Pancreas (tissue), 10 donors: ENCODE results near the gene PHKB. TPM values are rescaled to one million over a fixed set of nuclear protein-coding genes. Genes with fewer than 3 reads are reported as not detected.

Source experiments
- ATAC-seq, 4 donors: fragments of 200-7000 bp; cut with Tn5 transposase; one replicate each; pipeline versions ENCODE4 v1.8.0 to v1.9.1; 2020; ENCODE audit warnings: mild to moderate bottlenecking in 4 of 4, moderate library complexity in 4 of 4
- DNase-seq, 6 donors: peaks; one replicate each; pipeline ENCODE4 v3.0.0-alpha.2; 2020
- FAIRE-seq: peaks from 2 replicates; lab custom pipeline; 2012; peaks lifted over from hg19 to GRCh38; lab: Jason Lieb, UNC
- H3K27ac ChIP-seq, 4 donors: fragments of 200-600 bp; sonication (generic); 1 replicate in 3 of 4; 2 replicates in 1 of 4; pipeline versions ENCODE4 v1.5.0 to v1.8.0; 2020
- H3K27me3 ChIP-seq, 4 donors: fragments of 200-600 bp; one replicate each; pipeline ENCODE4 v1.8.0; 2021
- H3K36me3 ChIP-seq, 3 donors: fragments of 200-600 bp; sonication (generic) in 1 of 3; one replicate each; pipeline versions ENCODE4 v1.5.0 to v1.8.0; 2020 to 2021
- H3K4me1 ChIP-seq, 3 donors: fragments of 200-600 bp; one replicate each; pipeline ENCODE4 v1.8.0; 2021
- H3K4me3 ChIP-seq, 4 donors: fragments of 200-600 bp; sonication (generic) in 2 of 4; one replicate each; pipeline versions ENCODE4 v1.5.0 to v1.8.0; 2020 to 2021
- H3K9me3 ChIP-seq, 4 donors: fragments of 200-600 bp; one replicate each; pipeline ENCODE4 v1.8.0; 2021
- WGBS, 2 donors: extraction: QIAGEN DNeasy Blood & Tissue Kit; methylation state at CpG; one replicate each; pipeline ENCODE4 v1.1.7; 2013; 5-methylcytosine and 5-hydroxymethylcytosine counted together
- intact Hi-C, 3 donors: fragments of 100-400 bp; cut with DNase I; formaldehyde crosslinking; loops; one replicate each; pipeline versions ENCODE4 v1.11.1 to v1.14.2; 2022
- polyA plus RNA-seq, 2 donors: library from polyadenylated mRNA; stranded (reverse); fragments of 200-250 nt; gene quantifications; one replicate each; pipeline ENCODE4 v1.2.3, GENCODE V29; 2013
- total RNA-seq, 6 donors: library from RNA; stranded (reverse); fragmentation: NEBNext Ultra II Directional in 4 of 6; extraction: Animal tissue kit (Norgen Biotek cat#: 25700) in 4 of 6; gene quantifications; one replicate each; pipeline versions ENCODE4 v1.2.1 to v1.2.4, GENCODE V29; 2021 to 2023
- TF ChIP-seq, protein P1 (sequence below), 4 donors: fragments of 200-600 bp; sonication (generic) in 3 of 4; IDR thresholded peaks; one replicate each; pipeline versions ENCODE4 v1.5.0 to v1.8.0; 2021; ENCODE audit warnings: antibody characterized with exemption in 4 of 4
- donor health status: healthy with polysubstance abuse.
- donor health status: DM: no; HTN: no; CAD: no; lungs with moderate emphysema.
- donor health status: DM: no; HTN: no; CAD: no.
- donor health status: control.
- donor health status: control.
- donor health status: Bipolar disorder and iron deficiency.
- donor health status: DM: yes; HTN: yes; CAD: no.
- donor health status: DM: no; HTN: no; CAD: no.
- donor health status: DM: no; HTN: no; CAD: no.
- donor health status: DM: yes; HTN: yes; CAD: no.

PHKB gene
- total and polyA plus RNA-seq, 8 donors: 13.3 to 46.4 (median 27.2) TPM

DNA sequence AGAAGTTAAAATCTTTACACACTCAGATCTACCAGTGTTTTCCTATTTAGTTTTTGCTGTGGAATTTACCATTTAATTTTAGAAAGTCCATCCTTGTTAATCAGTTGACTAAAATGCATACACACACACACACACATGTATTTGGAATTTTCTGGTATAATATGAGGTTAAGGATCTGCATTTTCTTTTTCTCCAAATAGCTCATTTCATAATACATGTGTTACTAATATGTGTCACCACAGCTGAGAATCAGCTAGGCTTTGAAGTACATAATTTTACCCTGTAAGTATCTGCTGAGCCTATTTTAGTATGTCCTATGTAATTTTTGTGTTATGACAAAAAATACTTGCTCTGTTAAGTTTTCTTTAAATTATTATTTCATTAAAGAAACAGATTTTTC is 143.2 kb downstream of the PHKB start:
- Histone ChIP-seq H3K27ac (no peak overlapping the region), H3K4me3 (no peak overlapping the region), H3K4me1 (no peaks in the 10 kb centered on the region), H3K9me3 (no peaks in the 10 kb centered on the region), H3K27me3 (no peaks in the 10 kb centered on the region), H3K36me3 (peaks cover 0 to 9% (median 0%) of the 10 kb centered on the region in 3 donors)
- ATAC-seq (no peak), DNase-seq (no peak), FAIRE-seq (no peak)
- intact Hi-C loops: no loop called here
- TF ChIP-seq, protein P1, sequence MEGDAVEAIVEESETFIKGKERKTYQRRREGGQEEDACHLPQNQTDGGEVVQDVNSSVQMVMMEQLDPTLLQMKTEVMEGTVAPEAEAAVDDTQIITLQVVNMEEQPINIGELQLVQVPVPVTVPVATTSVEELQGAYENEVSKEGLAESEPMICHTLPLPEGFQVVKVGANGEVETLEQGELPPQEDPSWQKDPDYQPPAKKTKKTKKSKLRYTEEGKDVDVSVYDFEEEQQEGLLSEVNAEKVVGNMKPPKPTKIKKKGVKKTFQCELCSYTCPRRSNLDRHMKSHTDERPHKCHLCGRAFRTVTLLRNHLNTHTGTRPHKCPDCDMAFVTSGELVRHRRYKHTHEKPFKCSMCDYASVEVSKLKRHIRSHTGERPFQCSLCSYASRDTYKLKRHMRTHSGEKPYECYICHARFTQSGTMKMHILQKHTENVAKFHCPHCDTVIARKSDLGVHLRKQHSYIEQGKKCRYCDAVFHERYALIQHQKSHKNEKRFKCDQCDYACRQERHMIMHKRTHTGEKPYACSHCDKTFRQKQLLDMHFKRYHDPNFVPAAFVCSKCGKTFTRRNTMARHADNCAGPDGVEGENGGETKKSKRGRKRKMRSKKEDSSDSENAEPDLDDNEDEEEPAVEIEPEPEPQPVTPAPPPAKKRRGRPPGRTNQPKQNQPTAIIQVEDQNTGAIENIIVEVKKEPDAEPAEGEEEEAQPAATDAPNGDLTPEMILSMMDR (IDR thresholded peaks at IDR 0.05): no peak

DNA sequence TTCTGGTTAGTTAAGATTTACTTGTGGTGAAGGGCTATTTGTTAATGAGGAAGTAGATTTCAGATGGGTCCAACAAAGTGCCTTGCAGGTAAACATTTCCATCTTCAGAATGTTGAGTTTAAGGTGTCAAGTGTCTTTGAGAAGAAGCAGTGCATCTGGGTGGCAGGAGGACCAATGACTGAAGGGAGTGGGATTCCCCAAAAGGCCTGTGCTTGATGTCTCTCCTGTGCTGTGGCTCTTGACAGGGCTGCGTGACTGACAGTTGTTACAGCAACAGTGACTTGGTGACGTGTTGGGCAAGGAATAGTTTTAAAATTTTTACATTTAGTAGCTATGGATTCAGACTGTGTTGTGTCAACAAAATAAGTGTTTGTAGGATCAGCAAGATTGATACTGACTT is 149.9 kb downstream of the PHKB start:
- Histone ChIP-seq H3K4me3 (no peak overlapping the region), H3K27ac (no peak overlapping the region), H3K4me1 (no peaks in the 10 kb centered on the region), H3K9me3 (no peaks in the 10 kb centered on the region), H3K27me3 (no peaks in the 10 kb centered on the region), H3K36me3 (peaks cover 0 to 16% (median 0%) of the 10 kb centered on the region in 3 donors)
- ATAC-seq: no peak
- WGBS, 2 donors: 96 to 98% methylated on average over 2 of the region's 2 CpGs
- DNase-seq: no peak
- intact Hi-C loops: no loop called here
- TF ChIP-seq, protein P1 (IDR thresholded peaks at IDR 0.05): no peak
- no peak for FAIRE-seq

GRCh38 chr16:47611848-47612493 is 150.8 kb downstream of the PHKB start:
- FAIRE-seq (no peak), ATAC-seq (no peak), DNase-seq (no peak)
- H3K27me3 ChIP-seq: no peaks in the 10 kb centered on the region
- intact Hi-C loops: no loop called here
- 97 to 98% methylated on average over 4 of the region's 4 CpGs for WGBS, 2 donors
- H3K36me3 ChIP-seq: peaks cover 0 to 16% (median 0%) of the 10 kb centered on the region in 3 donors
- TF ChIP-seq, protein P1 (IDR thresholded peaks at IDR 0.05): no peak
- no peak overlapping the region for H3K27ac ChIP-seq
- H3K4me1 ChIP-seq: no peaks in the 10 kb centered on the region
- H3K9me3 ChIP-seq: no peaks in the 10 kb centered on the region
- no peak overlapping the region for H3K4me3 ChIP-seq

- H3K4me3 ChIP-seq: no peak overlapping the region
- no peaks in the 10 kb centered on the region for H3K9me3 ChIP-seq
- 96 to 98% methylated on average over 2 of the region's 2 CpGs for WGBS, 2 donors
- H3K27me3 ChIP-seq: no peaks in the 10 kb centered on the region
- TF ChIP-seq, protein P1 (IDR thresholded peaks at IDR 0.05): no peak
- DNase-seq (no peak), FAIRE-seq (no peak), ATAC-seq (no peak)
- H3K27ac ChIP-seq: no peak overlapping the region
- H3K4me1 ChIP-seq: no peaks in the 10 kb centered on the region
- intact Hi-C loops: no loop called here
- H3K36me3 ChIP-seq: peaks cover 0 to 15% (median 0%) of the 10 kb centered on the region in 3 donors
Observed at GRCh38 chr16:47612711-47613110, 151.6 kb downstream of the PHKB start.

GRCh38 chr16:47613251-47613650 is 152.1 kb downstream of the PHKB start:
- TF ChIP-seq, protein P1 (IDR thresholded peaks at IDR 0.05): no peak
- intact Hi-C loops: no loop called here
- no peak overlapping the region for H3K4me3 ChIP-seq
- H3K9me3 ChIP-seq: no peaks in the 10 kb centered on the region
- 58 to 73% methylated on average over 1 of the region's 1 CpG for WGBS, 2 donors
- no peak for FAIRE-seq
- peaks cover 0 to 9% (median 0%) of the 10 kb centered on the region in 3 donors for H3K36me3 ChIP-seq
- H3K27me3 ChIP-seq: no peaks in the 10 kb centered on the region
- no peak for DNase-seq
- no peak overlapping the region for H3K27ac ChIP-seq
- no peak for ATAC-seq
- H3K4me1 ChIP-seq: no peaks in the 10 kb centered on the region
